OCI-M2 (cell line): ENCODE results near the gene DOC2A.
"Not testable (repeated sequence)": the region's sequence is repeated elsewhere in the genome, so short reads cannot be mapped to it uniquely, and the experiment has no call there.

ENCODE experiments used
- DNase-seq: peaks from one replicate; lab custom pipeline; 2025; ENCODE audit not compliant: unreplicated experiment; lab: John Stamatoyannopoulos, UW

DOC2A gene

GRCh38 chr16:29973384-29974246 is 37.2 kb downstream of the DOC2A start, which contains the start of gene TAOK2:
TAOK2 (plus strand) TSS chr16:29973868; CDS start chr16:29977773, 3,905 bp downstream.
- DNase-seq = peak; percentile 92

GRCh38 chr16:29972992-29973383 is 37.8 kb downstream of the DOC2A start:
- DNase-seq = no peak

- DNase-seq = no peak
These were observed 38.3 kb downstream of the DOC2A start for GRCh38 chr16:29972500-29972899.

- no peak for DNase-seq
These were observed 39.5 kb downstream of the DOC2A start for GRCh38 chr16:29971304-29971703.

DNA sequence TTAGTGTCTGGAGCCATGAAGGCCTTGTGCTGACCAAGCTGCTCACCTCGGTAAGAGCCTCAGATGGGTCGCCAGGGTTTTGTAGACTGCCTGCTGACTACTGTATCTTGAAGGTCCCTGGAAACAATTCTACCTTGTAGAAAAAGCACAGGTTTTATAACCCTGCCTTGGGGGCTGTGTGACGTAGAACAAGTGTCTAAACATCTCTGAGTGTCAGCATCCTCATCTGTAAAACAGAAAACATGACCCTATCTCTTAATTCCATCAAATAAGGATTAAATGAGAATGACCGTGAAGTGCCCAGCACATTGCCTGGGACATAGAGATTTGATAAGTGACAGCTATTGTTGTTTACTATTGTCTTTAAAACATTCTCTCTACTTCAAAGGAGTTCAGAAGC is 42.6 kb downstream of the DOC2A start:
- DNase-seq = no peak

GRCh38 chr16:29963021-29963743 is 47.6 kb downstream of the DOC2A start:
- no peak for DNase-seq

GRCh38 chr16:29962344-29962994 is 48.4 kb downstream of the DOC2A start:
- no peak for DNase-seq

- DNase-seq = peak; percentile 78
These were observed 49.1 kb downstream of the DOC2A start, which contains the start of gene TMEM219 for GRCh38 chr16:29961479-29962343. TMEM219 (plus strand) TSS chr16:29962079; CDS start chr16:29963144, 1,065 bp downstream.

DNA sequence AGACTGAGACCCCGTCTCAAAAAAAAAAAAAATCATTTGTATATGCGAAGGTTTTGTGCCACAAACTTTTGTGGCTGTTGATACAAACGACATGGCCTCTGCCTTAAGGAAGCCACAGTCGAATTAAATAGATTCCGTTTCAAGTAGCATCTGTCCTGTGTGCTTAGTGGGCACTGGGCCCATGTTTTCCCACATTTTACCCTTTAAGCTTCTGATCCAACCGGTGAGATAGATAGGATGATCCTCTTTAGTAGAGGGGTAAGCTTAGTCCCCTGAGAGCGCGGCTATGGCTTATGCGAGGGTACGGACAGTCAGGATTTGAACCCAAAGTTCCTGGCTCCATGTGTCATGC is 49.7 kb downstream of the DOC2A start:
- DNase-seq = no peak

GRCh38 chr16:29959821-29960220 is 51.0 kb downstream of the DOC2A start:
- DNase-seq = not testable (repeated sequence)

DNA sequence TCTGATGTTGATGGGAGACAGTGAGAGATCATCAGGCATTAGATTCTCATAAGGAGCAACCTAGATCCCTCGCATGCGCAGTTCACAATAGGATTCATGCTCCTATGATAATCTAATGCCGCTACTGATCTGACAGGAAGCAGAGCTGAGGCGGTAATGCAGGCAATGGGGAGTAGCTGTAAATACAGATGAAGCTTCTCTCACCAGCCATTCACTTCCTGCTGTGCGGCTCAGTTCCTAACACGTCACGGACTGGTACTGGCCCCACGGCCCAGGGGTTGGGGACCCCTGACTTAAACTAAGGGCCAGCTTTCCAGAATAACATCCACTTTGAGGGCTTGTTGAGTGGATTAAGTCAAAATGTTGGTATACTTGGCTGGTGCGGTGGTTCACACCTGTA is 51.5 kb downstream of the DOC2A start:
- DNase-seq = no peak

DNA sequence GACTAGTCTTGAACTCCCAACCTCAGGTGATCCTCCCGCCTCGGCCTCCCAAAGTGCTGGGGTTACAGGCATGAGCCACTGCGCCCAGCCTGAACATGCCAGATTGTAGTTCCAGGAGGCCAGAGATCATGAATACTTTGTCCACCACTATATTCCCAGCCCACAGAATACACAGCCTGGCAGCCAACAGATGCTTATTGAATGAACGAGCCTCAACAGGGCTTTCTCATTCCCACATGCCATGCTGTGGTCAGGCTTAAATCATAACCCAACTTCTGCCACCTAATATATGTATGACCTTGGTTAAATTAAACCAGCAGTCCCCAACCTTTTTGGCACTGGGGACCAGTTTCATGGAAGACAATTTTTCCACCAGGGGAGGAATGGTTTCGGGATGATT is 52.1 kb downstream of the DOC2A start:
- no peak for DNase-seq
